WTC11 (cell line): ENCODE data around the gene MT1H.

ENCODE experiments used
- CREB1 ChIP-seq: sonication (generic); formaldehyde crosslinking; IDR thresholded peaks from 2 replicates; pipeline ENCODE4 v1.8.0; 2023; ENCODE audit warnings: mild to moderate bottlenecking, missing genetic modification reagents
- NFYB ChIP-seq: sonication (generic); formaldehyde crosslinking; conservative IDR thresholded peaks from 2 replicates; pipeline ENCODE4 v1.8.0; 2022; ENCODE audit warnings: low read depth, missing genetic modification reagents
- NR3C1 ChIP-seq: sonication (generic); formaldehyde crosslinking; conservative IDR thresholded peaks from 2 replicates; pipeline ENCODE4 v1.8.1; 2023; ENCODE audit warnings: low read depth, mild to moderate bottlenecking, missing genetic modification reagents
- TF ChIP-seq, protein P1 (sequence below): fragments of 200-600 bp; IDR thresholded peaks from 2 replicates; pipeline ENCODE4 v1.8.0; 2022; ENCODE audit warnings: antibody characterized with exemption
- TF ChIP-seq, protein P2 (sequence below): fragments of 250-450 bp; sonication (Bioruptor Pico); conservative IDR thresholded peaks from 2 replicates; pipeline ENCODE4 v1.9.0; 2021; ENCODE audit warnings: mild to moderate bottlenecking
- TF ChIP-seq, protein P3 (sequence below): sonication (generic); formaldehyde crosslinking; IDR thresholded peaks from 2 replicates; pipeline ENCODE4 v1.8.0; 2022; ENCODE audit warnings: mild to moderate bottlenecking, missing genetic modification reagents

- TF ChIP-seq, protein P1, sequence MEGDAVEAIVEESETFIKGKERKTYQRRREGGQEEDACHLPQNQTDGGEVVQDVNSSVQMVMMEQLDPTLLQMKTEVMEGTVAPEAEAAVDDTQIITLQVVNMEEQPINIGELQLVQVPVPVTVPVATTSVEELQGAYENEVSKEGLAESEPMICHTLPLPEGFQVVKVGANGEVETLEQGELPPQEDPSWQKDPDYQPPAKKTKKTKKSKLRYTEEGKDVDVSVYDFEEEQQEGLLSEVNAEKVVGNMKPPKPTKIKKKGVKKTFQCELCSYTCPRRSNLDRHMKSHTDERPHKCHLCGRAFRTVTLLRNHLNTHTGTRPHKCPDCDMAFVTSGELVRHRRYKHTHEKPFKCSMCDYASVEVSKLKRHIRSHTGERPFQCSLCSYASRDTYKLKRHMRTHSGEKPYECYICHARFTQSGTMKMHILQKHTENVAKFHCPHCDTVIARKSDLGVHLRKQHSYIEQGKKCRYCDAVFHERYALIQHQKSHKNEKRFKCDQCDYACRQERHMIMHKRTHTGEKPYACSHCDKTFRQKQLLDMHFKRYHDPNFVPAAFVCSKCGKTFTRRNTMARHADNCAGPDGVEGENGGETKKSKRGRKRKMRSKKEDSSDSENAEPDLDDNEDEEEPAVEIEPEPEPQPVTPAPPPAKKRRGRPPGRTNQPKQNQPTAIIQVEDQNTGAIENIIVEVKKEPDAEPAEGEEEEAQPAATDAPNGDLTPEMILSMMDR = no peak
- no peak for TF ChIP-seq CREB1
- TF ChIP-seq, protein P2, sequence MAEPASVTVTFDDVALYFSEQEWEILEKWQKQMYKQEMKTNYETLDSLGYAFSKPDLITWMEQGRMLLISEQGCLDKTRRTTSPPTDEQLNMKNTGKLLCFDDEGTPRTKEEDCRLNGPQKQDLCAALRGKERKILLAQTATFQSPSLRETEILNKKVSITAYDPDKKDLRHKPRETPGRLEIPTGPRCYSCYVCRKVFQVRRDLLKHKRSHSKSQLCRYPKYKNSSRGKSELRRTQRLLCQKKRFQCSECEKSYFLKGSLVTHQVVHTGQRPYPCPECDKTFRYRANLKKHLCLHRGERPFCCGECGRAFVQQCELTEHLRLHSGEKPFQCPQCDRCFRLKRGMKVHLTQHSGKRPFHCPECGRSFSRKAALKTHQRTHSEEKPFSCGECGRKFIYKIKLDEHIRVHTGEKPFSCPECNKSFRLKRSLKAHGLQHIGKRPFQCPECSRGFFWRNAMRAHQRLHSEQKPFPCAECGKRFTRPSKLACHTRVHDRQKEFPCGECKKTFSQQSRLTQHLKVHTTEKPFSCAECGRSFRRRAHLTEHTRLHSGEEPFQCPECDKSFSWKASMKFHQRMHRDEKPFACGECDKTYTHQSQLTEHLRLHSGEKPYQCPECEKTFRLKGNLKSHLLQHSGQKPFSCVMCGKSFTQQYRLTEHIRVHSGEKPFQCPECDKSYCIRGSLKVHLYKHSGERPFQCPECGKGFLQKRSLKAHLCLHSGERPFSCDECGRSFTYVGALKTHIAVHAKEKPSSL (CRISPR knock-in tag) = no peak
- TF ChIP-seq NR3C1 (CRISPR knock-in tag) = no peak
- TF ChIP-seq NFYB = no peak
- TF ChIP-seq, protein P3, sequence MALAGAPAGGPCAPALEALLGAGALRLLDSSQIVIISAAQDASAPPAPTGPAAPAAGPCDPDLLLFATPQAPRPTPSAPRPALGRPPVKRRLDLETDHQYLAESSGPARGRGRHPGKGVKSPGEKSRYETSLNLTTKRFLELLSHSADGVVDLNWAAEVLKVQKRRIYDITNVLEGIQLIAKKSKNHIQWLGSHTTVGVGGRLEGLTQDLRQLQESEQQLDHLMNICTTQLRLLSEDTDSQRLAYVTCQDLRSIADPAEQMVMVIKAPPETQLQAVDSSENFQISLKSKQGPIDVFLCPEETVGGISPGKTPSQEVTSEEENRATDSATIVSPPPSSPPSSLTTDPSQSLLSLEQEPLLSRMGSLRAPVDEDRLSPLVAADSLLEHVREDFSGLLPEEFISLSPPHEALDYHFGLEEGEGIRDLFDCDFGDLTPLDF (CRISPR knock-in tag) = no peak
Observed at GRCh38 chr16:56689171-56689570, 19.6 kb downstream of the MT1H start.
